T-helper 1 cell (primary cell): ENCODE results near the gene B3GAT1.
"Not testable (repeated sequence)": the region's sequence is repeated elsewhere in the genome, so short reads cannot be mapped to it uniquely, and the experiment has no call there.

Experiments
- DNase-seq, 5 donors: peaks; one replicate each; pipeline ENCODE4 v3.0.0-alpha.2; 2012 to 2020
- total RNA-seq, 4 donors: gene quantifications; one replicate each; lab custom pipeline; 2026; lab: John Stamatoyannopoulos, UW

Gene B3GAT1, protein sequence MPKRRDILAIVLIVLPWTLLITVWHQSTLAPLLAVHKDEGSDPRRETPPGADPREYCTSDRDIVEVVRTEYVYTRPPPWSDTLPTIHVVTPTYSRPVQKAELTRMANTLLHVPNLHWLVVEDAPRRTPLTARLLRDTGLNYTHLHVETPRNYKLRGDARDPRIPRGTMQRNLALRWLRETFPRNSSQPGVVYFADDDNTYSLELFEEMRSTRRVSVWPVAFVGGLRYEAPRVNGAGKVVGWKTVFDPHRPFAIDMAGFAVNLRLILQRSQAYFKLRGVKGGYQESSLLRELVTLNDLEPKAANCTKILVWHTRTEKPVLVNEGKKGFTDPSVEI
- 0.12 to 2.9 (median 0.58) reads per million in 4 donors for total RNA-seq

DNA sequence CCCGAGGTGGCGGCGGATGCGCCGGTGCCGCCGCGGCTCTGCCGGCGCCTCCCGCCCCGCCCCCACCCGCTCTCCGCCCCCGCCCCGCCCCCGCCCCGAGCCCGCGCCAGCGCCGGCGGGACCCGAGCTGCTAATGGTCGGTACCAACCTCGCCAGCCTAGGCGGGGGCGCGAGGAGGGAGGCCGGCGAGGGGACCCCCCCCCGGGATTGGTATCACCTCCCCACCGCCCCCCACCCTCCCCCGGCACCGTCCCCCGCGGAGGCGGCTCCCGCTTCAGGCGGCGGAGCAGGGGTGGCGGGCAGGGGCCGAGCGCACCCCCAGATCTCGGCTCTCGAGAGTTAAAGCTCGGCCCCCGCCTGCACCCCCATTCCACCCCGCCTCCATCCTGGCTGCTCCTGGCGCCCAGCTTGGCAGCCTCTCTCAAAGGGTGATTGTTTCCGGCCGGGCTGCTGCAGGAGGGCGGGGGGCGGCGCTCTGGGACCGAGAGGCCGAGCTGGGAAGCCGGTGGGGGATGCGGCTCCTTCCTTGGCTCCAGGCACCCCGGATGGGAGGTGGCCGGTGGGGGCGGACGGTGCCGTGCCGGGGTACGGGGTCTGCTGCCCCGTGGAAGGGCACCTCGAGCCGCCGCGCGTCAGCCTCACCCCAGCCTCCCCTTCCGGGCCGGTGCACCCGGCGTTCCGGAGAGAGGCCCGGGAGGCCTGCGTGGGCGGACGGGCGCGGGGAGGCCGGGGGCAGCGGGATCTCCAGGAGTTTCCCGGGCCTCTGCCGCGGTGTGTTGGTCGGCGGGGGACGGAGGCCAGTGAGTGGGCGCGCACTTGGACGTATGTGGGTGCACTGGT lies at the start of gene B3GAT1:
Gene B3GAT1, minus strand, starts transcription at position 40 of the 840 bp plus-strand sequence. CDS start 24,583 bp downstream, outside the sequence.
- DNase-seq, result no peak

DNA sequence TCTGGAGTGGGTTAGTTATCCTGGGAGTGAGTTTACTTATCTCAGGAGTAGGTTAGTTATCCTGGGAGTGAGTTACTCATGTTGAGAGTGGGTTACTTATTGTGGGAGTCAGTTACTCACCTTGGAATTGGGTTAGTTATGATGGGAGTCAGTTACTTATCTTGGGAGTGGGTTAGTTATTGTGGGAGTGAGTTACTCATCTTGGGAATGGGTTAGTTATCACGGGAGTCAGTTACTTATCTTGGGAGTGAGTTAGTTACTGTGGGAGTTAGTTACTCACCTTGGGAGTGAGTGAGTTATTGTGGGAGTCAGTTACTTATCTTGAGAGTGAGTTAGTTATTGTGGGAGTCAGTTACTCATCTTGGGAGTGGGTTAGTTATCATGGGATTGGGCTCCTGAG lies 49.6 kb upstream of the B3GAT1 start:
- no peak for DNase-seq

DNA sequence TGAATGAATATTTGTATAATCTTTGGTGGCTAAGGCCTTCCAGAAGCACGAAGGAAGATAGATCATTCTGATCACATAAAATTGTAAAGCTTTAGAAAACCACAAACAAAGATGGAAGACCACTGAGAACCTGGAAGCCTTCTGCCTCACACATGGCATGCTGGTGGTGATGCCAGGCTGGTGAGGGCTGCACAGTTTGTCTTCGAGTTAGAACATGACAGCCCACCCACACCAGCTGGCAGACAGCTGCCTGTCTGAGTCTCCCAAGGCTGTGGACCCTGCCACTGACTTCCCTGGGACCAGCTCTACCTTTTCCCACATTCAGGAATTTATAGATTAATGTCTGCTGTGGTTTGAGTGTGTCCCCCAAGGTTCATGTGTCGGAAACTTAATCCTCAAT lies 48.8 kb upstream of the B3GAT1 start:
- no peak for DNase-seq

DNA sequence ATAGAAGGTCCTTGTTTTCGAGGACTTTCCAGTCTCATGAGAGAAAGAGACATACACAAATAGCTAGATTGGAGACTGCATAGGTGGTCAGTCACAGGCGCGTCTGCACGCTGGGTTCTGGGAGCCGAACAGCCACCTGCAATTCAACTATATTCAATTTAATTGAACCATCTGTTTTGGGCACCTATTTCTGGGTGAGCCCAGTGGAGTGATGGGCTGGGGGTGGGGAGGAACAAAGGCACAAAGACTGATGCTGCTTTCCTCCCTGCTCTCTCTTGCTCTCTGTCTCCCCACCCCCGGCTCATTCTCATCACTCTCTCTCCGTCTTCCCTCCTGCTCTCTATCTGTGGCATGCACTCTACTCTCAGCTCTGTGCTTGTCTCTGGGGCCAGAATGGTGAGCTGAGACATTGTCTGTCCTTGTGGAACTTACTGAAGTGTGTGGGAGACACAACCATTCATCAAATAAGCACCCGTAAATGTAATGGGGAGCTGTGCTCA lies 48.1 kb upstream of the B3GAT1 start:
- DNase-seq, result no peak

DNA sequence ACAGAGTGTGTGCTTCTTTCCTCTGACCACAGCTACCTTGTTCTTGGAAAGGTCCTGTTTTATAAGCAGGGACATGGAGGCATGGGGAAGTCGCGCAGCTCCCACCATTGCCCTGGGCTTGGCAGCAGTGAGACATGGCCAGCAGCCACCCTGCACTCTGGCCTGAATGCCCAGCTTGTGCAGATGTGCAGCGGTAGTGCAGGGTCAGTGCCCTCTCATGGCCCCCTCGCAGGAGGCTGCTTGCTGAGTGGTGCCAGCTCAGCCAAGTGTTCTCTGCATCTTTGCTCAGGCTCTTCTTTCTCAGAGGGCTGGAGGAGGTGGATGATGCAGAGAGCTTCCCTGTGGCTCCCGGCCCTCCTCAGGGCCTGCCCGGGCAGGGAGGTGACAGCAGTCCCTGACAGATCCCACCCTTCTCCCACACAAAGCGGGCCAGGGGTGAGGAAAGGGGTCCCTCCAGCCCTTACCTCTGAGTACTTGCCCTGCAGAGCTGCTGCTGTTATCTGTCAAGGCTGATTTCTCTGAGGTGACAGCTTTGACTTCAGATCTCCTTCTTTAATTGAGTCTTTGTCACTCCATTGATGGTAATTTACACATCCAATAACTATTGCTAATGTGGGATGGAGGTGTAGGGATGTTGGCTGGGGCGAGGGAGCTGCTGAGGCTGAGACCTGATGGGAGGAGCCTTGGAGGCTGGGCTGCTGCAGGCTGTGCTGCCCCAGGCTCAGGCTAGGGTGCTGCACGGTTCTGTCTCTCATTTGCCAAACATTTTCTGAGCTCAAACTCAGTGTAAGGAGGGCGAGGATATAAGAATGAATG lies 47.4 kb upstream of the B3GAT1 start:
- DNase-seq, result no peak

DNA sequence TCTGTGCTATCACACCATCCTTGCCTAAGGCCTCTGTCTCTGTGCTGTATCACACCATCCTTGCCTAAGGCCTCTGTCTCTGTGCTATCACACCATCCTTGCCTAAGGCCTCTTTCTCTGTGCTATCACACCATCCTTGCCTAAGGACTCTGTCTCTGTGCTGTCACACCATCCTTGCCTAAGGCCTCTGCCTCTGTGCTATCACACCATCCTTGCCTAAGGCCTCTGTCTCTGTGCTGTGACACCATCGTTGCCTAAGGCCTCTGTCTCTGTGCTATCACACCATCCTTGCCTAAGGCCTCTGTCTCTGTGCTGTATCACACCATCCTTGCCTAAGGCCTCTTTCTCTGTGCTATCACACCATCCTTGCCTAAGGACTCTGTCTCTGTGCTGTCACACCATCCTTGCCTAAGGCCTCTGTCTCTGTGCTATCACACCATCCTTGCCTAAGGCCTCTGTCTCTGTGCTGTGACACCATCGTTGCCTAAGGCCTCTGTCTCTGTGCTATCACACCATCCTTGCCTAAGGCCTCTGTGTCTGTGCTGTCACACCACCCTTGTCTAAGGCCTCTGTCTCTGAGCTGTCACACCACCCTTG lies 45.5 kb upstream of the B3GAT1 start:
- DNase-seq, result not testable (repeated sequence)

DNA sequence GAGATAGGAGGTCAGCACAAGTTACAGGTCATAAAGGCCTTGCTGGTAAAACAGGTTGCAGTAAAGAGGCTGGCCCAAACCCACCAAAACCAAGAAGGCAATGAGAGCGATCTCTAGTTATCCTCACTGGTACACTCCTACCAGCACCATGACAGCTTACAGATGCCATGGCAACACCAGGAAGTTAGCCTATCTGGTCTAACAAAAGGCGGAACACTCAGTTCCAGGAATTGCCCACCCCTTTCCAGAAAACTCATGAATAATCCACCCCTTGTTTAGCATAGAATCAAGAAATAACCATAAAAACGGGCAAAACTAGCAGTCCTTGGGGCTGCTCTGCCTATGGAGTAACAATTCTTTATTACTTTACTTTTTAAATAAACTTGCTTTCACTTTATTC lies 43.5 kb upstream of the B3GAT1 start:
- no peak for DNase-seq

DNA sequence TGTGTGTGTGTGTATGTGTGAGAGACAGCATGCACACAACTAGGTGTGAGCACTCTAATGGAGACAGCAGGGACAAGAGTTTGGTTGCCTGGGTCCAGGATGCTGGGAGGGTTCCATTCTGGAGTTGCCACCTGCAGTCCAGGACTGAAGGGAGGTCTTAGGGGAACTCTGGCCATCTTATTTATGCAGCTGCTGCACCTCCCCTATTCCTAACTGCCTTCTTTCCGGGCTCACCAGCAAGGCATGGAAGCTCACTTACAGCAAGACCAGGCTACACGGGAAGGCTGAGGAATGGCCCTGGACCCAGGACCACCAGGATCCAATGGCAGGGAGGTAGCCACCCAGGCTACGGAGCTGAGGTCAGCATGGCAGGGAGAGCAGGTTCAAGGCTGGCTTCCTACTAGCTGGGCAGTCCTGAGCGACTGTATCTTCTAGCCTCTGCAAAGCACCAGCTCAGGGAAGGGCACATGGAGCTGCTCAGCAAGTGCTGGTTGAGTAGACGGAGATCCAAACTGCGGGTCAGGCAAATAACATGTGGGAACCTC lies 42.2 kb upstream of the B3GAT1 start:
- DNase-seq, result no peak

DNA sequence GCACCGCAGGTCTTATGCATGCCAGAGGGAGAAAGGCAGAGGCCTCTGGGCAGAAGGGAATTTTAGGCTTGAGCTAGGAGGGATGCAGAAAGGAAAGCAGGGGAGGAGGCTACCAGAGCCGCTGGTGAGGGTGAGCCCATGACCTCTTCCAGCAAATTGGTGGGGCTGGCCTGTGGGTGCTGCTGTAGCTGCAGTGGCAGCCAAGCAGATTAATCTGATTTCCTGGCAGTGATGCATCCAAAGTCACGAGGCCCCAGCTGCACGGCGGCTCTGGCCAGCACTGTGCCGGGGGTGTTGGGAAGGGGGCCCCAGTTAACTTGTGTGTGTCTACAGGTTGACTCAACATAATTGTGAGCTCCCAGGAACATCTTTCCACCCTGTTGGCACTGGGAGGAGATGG lies 41.4 kb upstream of the B3GAT1 start:
- no peak for DNase-seq

DNA sequence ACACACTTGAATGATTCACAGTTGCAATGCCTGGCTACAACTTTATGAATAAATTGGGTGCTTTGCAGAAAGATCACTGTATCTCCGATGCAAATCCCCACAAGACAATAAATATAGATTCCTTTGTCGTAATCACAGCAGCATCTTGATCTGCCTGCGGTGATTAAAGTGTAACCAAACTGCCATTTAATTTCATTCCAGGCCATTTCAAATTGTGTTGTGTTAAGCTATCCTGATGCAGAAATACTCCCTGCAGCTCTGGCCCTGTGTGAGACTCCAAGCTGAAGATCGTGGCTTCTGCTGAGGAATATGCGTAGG lies 40.8 kb upstream of the B3GAT1 start:
- no peak for DNase-seq

DNA sequence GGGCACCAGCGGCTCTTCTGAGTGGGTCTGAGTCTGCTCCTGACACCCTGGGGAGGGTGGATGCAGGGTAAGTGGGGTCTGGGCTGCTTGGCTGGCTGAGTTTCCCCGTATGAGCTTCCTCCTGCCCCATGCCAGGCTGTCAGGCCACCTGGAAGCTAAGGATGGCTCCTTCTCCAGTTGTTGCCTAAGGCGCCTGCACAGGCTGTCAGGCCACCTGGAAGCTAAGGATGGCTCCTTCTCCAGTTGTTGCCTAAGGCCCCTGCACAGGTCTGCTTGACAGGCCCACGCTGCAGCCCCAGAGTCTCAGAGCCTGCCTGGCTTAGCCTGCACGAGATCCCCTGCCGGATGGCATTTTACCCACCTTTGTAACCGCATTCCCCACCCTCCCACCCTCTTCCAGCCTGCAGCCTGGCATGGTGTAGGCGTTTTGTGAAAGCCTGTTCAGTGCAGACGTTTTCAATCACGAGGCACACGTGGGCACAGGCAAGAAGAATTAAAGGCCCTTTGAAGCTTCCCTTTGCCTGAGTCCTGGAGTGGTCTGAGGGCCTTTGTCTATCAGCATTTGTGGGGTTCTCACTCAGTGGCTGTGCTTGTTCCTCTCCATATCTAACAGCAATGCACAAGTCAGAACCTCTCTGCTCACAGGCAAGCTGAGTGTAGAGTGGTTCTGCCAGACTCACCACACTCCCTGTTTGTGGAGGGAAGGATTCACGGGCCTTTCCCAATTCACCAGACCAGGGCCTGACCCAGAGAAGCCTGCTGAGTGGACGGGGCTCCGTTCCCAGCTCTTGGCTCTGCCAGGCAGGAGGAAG lies 40.2 kb upstream of the B3GAT1 start:
- DNase-seq, result no peak

DNA sequence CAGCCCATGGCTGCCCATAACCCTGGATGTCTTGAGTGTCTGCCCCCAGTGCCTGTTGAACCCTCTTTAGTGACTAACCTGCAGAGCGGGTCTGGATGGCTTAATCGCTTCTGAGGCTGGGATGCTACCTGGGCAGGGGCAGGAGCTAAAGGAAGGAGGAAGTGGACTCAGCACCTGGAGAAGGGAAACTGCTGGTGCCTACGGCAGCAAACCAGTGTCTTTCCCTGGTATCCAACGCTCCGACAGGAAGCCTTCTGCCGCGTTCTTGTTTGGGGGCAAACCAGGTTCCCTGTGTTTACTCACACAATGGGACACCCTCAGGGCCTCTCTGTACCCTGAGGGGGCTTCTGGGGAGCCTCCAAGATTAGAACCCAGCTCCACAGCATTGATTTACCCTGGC lies 38.1 kb upstream of the B3GAT1 start:
- DNase-seq, result no peak

DNA sequence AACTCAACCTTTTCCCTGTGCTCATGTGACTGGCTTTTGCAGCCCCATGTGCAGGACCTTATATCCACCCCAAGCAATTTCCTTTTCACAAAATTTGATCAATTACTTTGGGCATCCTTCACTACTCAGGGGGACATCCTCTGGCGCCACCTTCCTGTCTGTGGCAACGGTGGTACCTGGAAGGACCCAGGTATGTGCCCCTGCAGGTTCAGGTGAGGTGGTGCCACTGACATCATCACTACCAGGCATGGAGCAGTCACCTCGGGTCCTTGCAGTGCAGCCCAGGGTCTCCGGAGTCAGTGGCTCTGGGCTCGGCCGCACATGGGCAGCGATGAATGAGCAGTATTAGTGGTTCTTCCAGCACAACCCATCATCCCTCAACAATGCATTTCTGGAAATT lies 37.7 kb upstream of the B3GAT1 start:
- no peak for DNase-seq

DNA sequence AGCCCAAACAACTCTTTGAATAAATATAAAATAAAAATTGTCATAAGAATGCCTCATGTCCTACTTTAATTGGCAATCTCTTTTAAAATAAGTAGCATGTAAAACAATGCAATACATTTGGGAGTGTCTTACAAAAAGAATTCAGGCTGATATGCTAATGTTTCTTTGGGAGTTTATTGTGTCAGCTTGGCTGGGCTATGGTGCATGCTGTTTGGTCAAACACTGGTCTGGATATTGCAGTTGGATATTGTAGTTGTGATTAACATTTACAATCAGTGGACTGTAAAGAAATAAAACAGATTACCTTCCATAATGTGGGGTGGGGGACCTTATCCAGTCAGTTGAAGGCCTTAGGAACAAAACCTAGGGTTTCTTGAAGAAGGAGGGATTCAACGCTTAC lies 37.0 kb upstream of the B3GAT1 start:
- no peak for DNase-seq

DNA sequence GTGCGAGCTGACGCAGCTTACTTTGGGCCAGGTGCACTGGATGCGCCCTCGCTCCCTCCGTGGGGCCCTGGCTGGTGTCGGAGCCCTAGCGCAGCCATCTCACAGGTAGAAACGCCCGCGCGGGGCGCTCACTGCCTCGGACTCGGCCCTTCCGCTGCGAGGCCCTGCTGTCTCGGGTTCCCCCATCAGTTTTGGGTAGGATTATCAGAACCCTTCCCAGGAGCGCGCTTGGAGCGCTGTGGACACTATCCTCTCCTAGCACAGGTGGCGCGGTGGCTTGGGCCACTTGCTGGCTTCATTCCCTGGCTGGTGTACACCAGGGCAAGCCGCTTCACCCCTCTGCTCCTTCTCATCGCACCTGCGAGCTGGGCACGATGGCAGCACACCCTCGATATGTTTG lies 35.7 kb upstream of the B3GAT1 start:
- DNase-seq, result no peak

DNA sequence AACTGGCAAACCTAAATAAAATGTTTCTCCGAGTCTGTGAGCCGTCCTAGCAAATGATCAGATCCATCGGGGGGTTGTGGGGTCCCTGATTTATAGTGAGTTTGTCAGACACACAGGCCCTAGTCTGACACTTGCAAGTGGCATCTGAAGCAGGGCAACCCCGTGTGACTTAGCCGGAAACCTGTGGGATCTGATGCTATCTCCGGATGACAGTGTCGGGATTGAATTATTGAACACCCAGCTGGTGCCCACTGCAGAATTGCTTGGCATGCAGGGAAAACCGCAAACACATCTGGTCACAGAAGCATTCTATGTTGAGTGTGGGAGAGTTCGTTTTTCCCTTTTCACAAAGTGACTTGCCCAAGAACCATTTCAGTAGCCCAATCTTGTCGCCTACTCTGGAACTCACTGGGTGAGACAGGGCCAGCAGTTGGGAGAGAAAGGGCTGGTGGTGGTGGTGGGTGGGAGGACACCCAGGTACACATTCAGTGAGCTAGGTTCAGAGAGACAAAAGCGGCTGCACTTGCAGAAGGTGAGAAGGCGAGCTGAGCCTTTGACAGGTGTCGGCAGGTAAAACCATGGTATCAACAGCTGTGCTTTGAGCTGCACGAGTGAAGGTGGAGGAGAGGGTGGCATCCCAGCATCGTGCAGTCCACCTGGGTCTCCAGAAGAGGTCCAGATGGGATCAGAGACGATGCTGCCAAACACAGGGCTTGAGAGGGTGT lies 33.7 kb upstream of the B3GAT1 start:
- DNase-seq, result no peak

DNA sequence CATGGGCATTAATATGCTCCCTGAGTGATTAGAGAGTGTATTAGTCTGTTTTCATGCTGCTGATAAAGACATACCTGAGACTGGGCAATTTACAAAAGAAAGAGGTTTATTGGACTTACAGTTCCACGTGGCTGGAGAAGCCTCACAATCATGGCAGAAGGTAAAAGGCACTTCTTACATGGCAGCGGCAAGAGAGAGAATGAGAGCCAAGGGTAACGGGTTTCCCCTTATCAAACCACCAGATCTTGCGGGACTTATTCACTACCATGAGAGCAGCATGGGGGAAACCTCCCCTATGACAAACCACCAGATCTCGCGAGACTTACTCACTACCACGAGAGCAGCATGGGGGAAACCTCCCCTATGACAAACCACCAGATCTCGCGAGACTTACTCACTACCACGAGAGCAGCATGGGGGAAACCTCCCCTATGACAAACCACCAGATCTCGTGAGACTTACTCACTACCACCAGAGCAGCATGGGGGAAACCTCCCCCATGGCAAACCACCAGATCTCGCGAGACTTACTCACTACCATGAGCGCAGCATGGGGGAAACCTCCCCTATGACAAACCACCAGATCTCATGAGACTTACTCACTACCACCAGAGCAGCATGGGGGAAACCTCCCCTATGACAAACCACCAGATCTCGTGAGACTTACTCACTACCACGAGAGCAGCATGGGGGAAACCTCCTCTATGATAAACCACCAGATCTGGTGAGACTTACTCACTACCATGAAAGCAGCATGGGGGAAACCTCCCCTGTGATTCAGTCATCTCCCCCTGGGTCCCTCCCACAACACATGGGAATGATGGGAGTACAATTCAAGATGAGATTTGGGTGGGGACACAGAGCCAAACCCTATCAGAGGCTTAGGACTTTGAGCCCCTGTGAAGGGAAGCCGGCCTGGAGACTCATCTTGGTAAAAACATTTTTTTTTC lies 32.4 kb upstream of the B3GAT1 start:
- not testable (repeated sequence) for DNase-seq

DNA sequence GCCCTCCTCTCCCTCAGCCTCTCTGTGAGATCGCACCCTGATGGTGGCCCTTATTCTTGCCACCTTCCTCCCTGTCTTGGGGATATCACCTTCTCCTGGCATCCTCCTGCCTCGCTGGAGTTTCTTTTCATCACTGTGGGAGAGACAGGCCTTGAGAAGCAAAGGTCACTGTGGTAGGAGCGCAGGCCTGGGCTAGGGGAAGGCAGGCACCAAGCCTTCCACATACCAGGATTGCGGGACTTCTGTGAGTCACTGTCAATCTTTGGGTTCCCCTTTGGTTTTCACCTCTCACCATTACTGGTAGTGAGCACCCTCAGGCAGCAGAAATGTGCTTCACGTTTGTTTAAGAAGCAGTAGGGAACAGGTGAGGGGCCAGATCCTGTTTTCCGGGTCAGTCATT lies 31.2 kb upstream of the B3GAT1 start:
- DNase-seq, result no peak

DNA sequence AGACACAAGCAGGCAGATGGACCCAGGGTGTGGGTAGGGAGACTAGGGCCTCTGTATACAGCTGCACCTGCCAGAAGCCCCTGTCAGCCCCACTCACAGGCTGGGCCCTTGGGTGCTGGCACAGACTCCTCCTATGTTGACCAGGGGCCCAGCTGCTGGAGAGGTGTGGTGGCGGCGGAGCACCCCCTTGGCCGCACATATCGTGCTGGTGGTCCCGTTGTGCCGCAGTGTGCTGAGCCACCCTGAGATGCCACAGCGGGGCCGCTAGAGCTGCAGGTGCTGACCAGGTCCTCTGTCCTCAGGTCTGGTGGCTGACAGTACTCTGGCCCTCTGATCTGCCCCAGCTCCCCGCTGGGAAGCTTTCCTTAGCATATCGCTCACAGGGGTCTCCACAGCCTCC lies 30.2 kb upstream of the B3GAT1 start:
- no peak for DNase-seq

DNA sequence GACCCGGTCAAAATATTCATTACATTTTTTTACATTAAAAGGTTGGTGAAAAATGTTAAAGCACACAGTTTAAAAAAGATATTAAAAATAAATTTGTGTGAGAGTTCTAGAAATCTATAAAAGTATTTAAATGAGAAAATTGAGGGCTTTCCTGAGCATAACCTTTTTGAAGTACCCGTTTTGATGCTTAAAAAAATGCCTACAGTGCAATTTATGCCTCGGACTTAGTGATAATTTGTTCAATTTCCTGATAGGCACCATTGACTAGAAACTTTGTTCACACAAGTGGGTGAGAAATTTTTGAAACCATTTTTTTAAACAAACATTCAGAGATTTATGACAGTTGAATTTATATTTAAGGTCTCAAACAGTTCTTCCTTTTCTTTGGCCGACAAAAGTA lies 29.7 kb upstream of the B3GAT1 start:
- no peak for DNase-seq
